GM19324 (cell line): ENCODE data around the gene SPTB.

ENCODE experiments used
- ATAC-seq: cut with Tn5 transposase; IDR thresholded peaks from one replicate; pipeline ENCODE4 v1.9.1; 2021; ENCODE audit warnings: mild to moderate bottlenecking, moderate library complexity; ENCODE audit not compliant: unreplicated experiment, low FRiP score

SPTB gene

DNA sequence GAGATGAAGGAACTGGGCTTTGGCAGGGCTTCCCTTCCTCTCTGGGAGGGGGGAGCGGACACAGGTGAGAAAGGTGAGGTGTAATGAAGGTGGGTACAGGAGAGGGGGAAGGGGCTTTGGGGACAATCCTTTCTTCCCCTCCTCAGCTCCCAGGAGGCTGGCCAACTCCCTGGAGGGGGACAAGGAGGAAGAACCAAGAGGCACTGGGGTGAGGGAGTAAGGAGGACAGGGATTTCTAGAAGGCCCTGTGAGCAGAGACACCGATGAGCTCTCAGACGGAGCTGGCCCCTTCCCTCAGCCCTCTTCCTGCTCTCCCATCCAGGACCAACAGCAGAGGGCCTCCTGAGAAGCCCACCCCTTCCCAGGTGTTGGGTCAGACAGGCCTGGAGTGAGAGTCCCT, 122.1 kb downstream of the SPTB start:
- no peak for ATAC-seq

DNA sequence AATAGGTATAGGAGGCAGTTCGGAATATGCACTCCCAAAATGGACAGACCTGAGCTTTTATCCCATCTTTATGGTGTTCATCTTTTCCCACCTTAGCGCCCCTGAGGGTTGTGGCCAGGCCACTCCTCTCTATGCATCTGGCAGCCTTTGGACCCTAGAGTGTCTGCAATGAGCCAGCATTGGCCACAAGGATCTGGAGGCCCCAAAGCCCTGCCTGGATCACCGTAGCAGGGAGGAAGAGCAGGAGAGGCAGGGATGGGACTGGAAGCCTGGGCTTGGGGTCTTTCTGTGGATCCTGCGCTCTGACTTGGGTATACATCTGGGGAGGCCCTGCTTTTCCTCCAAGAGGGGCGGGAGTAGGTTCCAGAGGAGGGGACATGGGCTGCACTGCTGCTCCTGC, 123.0 kb downstream of the SPTB start:
- ATAC-seq = no peak

DNA sequence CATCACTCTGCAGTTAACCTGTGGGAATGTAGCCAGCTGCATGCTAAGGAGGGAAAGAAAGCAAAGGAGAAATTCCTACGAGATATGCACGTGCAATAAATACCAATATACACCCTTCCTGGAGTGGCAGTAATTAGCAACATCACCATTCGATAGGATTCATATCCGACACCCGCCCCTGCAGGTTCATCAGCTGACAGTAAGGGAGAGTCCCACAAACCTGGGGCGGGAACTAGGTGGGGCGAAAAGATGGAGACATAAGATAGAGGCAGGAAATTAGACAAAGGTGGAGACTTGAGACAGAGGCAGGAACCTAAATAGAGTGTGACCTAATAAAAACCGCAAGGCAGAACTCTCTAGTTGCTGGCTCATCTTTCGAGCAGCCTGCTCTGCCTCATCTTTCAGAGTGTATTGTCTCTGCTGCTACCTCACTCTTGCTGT, 123.9 kb downstream of the SPTB start:
- ATAC-seq = no peak

GRCh38 chr14:64754685-64755084, 125.0 kb downstream of the SPTB start:
- ATAC-seq = no peak

DNA sequence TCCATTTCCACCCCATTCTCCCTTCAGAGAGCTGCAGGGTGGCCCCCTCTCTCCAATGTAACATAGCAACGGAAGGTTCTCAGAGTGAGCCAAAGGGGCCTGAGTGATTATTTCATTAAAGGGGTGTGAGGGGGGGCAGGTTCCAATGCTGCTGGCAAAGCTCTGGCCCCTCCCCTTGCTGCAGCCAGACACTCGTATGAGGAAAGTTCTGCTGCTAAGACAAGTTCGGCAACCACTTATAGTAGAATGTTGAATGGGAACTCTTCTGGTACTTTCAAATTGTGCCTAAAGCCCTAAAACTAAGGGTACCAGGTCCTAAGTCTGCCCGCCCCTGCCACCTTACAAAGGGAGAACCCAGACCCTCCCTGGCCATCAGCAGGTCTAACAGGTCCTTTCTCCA, 125.7 kb downstream of the SPTB start:
- no peak for ATAC-seq

DNA sequence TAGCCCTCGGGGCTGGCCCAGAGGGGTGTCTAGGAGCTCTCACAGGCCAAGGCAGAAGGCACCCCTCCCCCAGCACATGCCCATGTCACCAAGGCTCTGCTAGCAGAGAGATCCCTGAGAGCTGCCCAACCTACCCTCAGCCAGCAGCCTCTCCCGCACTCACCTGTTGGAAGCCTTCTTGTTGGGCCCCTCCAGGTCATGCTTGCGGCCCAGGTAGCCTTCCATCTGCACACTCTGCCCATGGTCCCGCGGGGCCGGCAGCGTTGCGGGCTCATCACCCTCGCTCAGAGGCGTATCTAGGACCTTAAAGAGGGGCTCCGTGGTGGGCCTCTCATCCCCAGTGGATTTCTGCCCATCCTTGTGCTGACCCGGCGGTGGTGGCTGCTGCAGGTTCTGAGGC, 126.3 kb downstream of the SPTB start:
- ATAC-seq = no peak

GRCh38 chr14:64752909-64753308, 126.8 kb downstream of the SPTB start:
- no peak for ATAC-seq

GRCh38 chr14:64748995-64749714, 130.6 kb downstream of the SPTB start:
- no peak for ATAC-seq

GRCh38 chr14:64748521-64748920, 131.2 kb downstream of the SPTB start:
- ATAC-seq = no peak

DNA sequence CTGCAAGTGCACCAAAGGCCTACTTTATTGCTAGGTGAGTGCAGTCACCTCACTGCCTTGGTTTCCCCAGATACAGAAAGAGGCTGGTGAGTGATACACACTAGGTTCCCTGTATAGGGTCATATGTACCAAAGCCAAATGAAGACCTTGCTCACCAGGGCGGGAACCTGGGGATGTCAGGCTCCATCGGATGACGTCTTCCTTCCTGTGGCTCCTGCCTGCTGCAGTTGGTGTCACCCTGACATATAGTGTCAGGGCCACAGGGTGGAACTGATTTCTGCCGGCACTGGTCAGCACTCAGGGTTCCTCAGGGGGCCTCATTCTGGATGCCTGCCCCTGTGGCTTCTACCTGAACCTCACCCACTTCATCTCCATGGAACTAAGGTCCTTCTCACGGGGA, 132.4 kb downstream of the SPTB start:
- ATAC-seq = no peak

- no peak for ATAC-seq
Observed at GRCh38 chr14:64746298-64747250, 133.1 kb downstream of the SPTB start.

GRCh38 chr14:64745511-64746091, 134.1 kb downstream of the SPTB start:
- ATAC-seq = no peak

- no peak for ATAC-seq
Observed at GRCh38 chr14:64743061-64743460, 136.6 kb downstream of the SPTB start.

GRCh38 chr14:64741961-64742360, 137.7 kb downstream of the SPTB start:
- ATAC-seq = no peak

DNA sequence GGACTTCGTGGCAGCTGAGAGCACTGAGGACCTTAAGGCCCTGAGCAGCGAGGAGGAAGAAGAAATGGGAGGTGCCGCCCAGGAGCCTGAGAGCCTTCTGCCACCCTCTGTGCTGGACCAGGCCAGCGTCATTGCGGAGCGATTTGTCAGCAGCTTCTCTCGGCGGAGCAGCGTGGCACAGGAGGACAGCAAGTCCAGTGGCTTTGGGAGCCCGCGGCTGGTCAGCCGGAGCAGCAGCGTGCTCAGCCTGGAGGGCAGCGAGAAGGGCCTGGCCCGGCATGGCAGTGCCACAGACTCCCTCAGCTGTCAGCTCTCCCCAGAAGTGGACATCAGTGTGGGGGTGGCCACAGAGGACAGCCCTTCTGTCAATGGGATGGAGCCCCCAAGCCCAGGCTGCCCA, 138.5 kb downstream of the SPTB start:
- no peak for ATAC-seq

DNA sequence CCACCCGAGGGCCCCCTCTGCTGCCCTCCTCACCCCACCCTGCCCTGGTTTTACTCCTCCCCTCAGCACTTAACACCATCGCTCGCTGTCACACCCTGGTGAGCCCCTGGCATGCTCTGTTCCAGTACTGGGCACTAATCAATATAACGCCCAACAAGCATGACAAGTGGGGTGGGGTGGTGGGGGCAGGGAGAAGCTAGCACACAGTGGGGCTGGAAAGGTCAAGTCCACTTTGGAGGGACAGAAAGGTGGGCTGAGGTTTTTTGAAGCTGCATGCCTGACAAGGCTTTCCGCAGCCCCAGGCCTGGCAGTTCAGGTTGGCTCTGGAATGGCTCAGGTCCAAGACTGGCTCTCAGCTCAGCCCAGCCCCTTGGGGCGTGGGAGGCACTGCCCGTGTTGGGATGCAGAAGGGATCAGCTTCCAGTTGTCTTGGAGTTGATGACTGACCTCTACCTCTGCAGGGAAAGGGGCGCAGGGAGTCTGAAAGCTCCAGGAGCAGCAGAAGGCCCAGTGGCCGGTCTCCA, 141.4 kb downstream of the SPTB start:
- no peak for ATAC-seq

GRCh38 chr14:64737391-64738280, 142.1 kb downstream of the SPTB start:
- ATAC-seq = no peak

GRCh38 chr14:64736271-64737169, 143.2 kb downstream of the SPTB start:
- ATAC-seq = no peak

DNA sequence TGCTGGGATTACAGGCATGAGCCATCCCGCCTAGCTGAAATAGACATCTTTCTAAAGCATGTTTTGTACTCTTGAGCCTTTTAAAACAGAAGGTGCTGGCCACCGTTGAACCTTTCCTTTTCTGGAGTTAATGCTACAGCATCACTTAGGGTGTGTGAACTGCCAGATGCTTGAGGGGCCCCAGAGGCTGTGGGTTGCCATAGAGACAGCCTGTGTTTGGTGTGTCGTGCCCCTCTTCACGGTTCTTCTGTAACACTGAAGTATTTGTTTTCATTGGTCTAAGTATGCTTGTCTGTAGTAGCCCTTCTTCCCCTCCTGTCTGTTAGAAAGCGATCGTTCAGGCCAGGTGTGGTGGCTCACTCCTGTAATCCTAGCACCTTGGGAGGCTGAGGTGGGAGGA, 144.7 kb downstream of the SPTB start:
- ATAC-seq = no peak
